ENCODE data around the gene NFIL3. TPM values are rescaled to one million over a fixed set of nuclear protein-coding genes. Genes with fewer than 3 reads are reported as not detected.
A peak's percentile ranks its signal among the peaks of the same experiment; 100 is the strongest.

The NFIL3 gene
- total RNA-seq, 2 donors from 2014 or later = 24.6 to 57.8 TPM

- no peak for TF ChIP-seq CTCF (IDR thresholded peaks at IDR 0.05)
- ATAC-seq (ENCODE audit: insufficient number of reproducible peaks, low FRiP score, low read depth) (no peak), DNase-seq (ENCODE audit: low spot score) (peak; percentile 24)
- Histone ChIP-seq H3K4me3 (peak overlapping the region; percentile 85), H3K27ac (peak overlapping the region; percentile 95 to 96), H3K36me3 (no peaks in the 10 kb centered on the region), H3K27me3 (replicated peaks; ENCODE audit: insufficient read depth) (no peaks in the 10 kb centered on the region), H3K9me3 (no peaks in the 10 kb centered on the region), H3K4me1 (ENCODE audit: control insufficient read depth in 1 of 2, low read depth in 2 of 2) (peaks cover 18 to 41% of the 10 kb centered on the region in 2 donors)
Measured at GRCh38 chr9:91422758-91423711, 597 bp downstream of the NFIL3 start.

GRCh38 chr9:91421971-91422757, 1.5 kb downstream of the NFIL3 start:
- no peak for DNase-seq (ENCODE audit: low spot score)
- H3K27ac ChIP-seq = peak overlapping the region; percentile 95 to 96

GRCh38 chr9:91421128-91421765, 2.4 kb downstream of the NFIL3 start:
- peak; percentile 21 for TF ChIP-seq CTCF (IDR thresholded peaks at IDR 0.05)
- H3K27me3 ChIP-seq (replicated peaks; ENCODE audit: insufficient read depth) = no peaks in the 10 kb centered on the region
- H3K27ac ChIP-seq = peak overlapping the region; percentile 95 to 96
- H3K36me3 ChIP-seq = no peaks in the 10 kb centered on the region
- H3K4me3 ChIP-seq = peak overlapping the region; percentile 85
- H3K9me3 ChIP-seq = no peaks in the 10 kb centered on the region
- peaks cover 22 to 45% of the 10 kb centered on the region in 2 donors for H3K4me1 ChIP-seq (ENCODE audit: control insufficient read depth in 1 of 2, low read depth in 2 of 2)
- DNase-seq (ENCODE audit: low spot score) (no peak), ATAC-seq (ENCODE audit: insufficient number of reproducible peaks, low FRiP score, low read depth) (no peak)

More at GRCh38 chr9:91421971-91422757, 1.5 kb downstream of the NFIL3 start:
- no peak for ATAC-seq (ENCODE audit: insufficient number of reproducible peaks, low FRiP score, low read depth)
- no peak for TF ChIP-seq CTCF (IDR thresholded peaks at IDR 0.05)
- peak overlapping the region; percentile 85 for H3K4me3 ChIP-seq
- H3K36me3 ChIP-seq = no peaks in the 10 kb centered on the region
- peaks cover 22 to 45% of the 10 kb centered on the region in 2 donors for H3K4me1 ChIP-seq (ENCODE audit: control insufficient read depth in 1 of 2, low read depth in 2 of 2)
- no peaks in the 10 kb centered on the region for H3K27me3 ChIP-seq (replicated peaks; ENCODE audit: insufficient read depth)
- H3K9me3 ChIP-seq = no peaks in the 10 kb centered on the region

DNA sequence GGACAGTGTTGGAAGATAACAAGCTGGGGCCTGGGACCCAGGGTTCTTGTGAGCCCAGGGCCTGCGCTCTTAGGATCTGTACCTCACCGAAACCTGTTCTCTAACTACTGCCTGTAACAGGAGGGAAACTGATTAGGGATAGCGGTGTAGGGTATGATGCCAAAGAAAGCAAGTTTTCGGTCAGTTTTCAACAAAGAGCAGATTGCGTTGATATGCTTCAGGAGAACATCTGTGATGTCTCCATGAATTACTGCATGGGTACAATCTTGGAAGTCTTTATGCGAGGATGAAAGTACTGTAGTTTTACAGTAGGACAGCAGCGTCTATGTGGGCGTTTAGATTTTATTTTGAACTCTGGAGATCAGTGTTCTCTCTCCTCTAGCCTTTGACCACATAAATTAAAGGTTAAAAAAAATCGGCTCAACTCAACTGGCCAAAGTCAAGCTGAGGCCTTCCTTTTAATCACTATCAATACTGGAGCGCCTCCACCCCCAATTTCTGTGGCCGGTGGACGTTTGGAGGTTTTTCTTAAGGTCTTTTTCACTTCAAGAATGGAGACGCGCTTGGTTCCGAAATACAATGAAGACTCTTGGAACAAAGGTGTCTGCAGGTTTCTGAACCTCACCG, 3.0 kb downstream of the NFIL3 start:
- TF ChIP-seq CTCF (IDR thresholded peaks at IDR 0.05) = no peak
- H3K9me3 ChIP-seq = no peaks in the 10 kb centered on the region
- H3K4me1 ChIP-seq (ENCODE audit: control insufficient read depth in 1 of 2, low read depth in 2 of 2) = peaks cover 22 to 44% of the 10 kb centered on the region in 2 donors
- H3K27me3 ChIP-seq (replicated peaks; ENCODE audit: insufficient read depth) = no peaks in the 10 kb centered on the region
- ATAC-seq (ENCODE audit: insufficient number of reproducible peaks, low FRiP score, low read depth) (no peak), DNase-seq (ENCODE audit: low spot score) (no peak)
- no peaks in the 10 kb centered on the region for H3K36me3 ChIP-seq
- H3K4me3 ChIP-seq = peak overlapping the region; percentile 85
- peak overlapping the region in 1 of 2 donors; percentile 95 for H3K27ac ChIP-seq

All from thoracic aorta (tissue), 2 donors.